GM12878 (cell line): ENCODE measurements around the gene NR2F6. TPM values are rescaled to one million over a fixed set of nuclear protein-coding genes. Genes with fewer than 3 reads are reported as not detected.
A peak's percentile ranks its signal among the peaks of the same experiment; 100 is the strongest.

Experiments
- BCL3 ChIP-seq: IDR thresholded peaks from 2 replicates; pipeline ENCODE4 v1.6.1; 2011; ENCODE audit warnings: borderline replicate concordance, low read depth, mild to moderate bottlenecking, moderate library complexity, low read length; ENCODE audit not compliant: insufficient read depth, poor library complexity, severe bottlenecking
- CBX3 ChIP-seq: fragments of 200-600 bp; sonication (generic); IDR thresholded peaks from 2 replicates; pipeline ENCODE4 v1.6.1; 2016; ENCODE audit warnings: low read depth, borderline replicate concordance
- ELK1 ChIP-seq: IDR thresholded peaks from 2 replicates; pipeline ENCODE4 v1.6.1; 2012; ENCODE audit warnings: low read depth, low read length, improper control_type of control experiment
- MTA2 ChIP-seq: fragments of 450-650 bp; IDR thresholded peaks from 2 replicates; pipeline ENCODE4 v1.6.1; 2016; ENCODE audit warnings: low read depth, mild to moderate bottlenecking, moderate library complexity
- PKNOX1 ChIP-seq: fragments of 450-650 bp; IDR thresholded peaks from 2 replicates; pipeline ENCODE4 v1.6.1; 2016; ENCODE audit warnings: mild to moderate bottlenecking
- RAD51 ChIP-seq: fragments of 450-650 bp; IDR thresholded peaks from 2 replicates; pipeline ENCODE4 v1.6.1; 2016; ENCODE audit warnings: moderate library complexity, mild to moderate bottlenecking, inconsistent platforms
- RELB ChIP-seq: fragments of 450-650 bp; IDR thresholded peaks from 2 replicates; pipeline ENCODE4 v1.6.1; 2017; ENCODE audit warnings: low read depth, mild to moderate bottlenecking, moderate library complexity
- REST ChIP-seq: IDR thresholded peaks from 2 replicates; pipeline ENCODE4 v1.6.1; 2012; ENCODE audit warnings: mild to moderate bottlenecking, low read depth, low read length
- SIN3A ChIP-seq: IDR thresholded peaks from 2 replicates; pipeline ENCODE4 v1.6.1; 2012; ENCODE audit warnings: low read depth, low read length, improper control_type of control experiment
- SMARCA5 ChIP-seq: fragments of 450-650 bp; IDR thresholded peaks from 2 replicates; pipeline ENCODE4 v1.6.1; 2017; ENCODE audit warnings: mild to moderate bottlenecking
- SRF ChIP-seq, 2 experiments: IDR thresholded peaks; 2 replicates each; pipeline ENCODE4 v1.6.1; 2011; ENCODE audit warnings: low read depth in 2 of 2, low read length in 2 of 2, mild to moderate bottlenecking in 1 of 2, moderate library complexity in 1 of 2
- STAT1 ChIP-seq: fragments of 450-650 bp; conservative IDR thresholded peaks from 2 replicates; pipeline ENCODE4 v1.6.1; 2014; ENCODE audit warnings: antibody characterized with exemption, mild to moderate bottlenecking
- TCF3 ChIP-seq: IDR thresholded peaks from 2 replicates; pipeline ENCODE4 v1.6.1; 2012; ENCODE audit warnings: low read depth, mild to moderate bottlenecking, low read length, borderline replicate concordance; ENCODE audit not compliant: insufficient read depth
- ZBED1 ChIP-seq: IDR thresholded peaks from 2 replicates; pipeline ENCODE4 v1.6.1; 2016; ENCODE audit warnings: borderline replicate concordance
- ZNF592 ChIP-seq: fragments of 450-650 bp; IDR thresholded peaks from 2 replicates; pipeline ENCODE4 v1.6.1; 2017; ENCODE audit warnings: mild to moderate bottlenecking, moderate library complexity
- ZZZ3 ChIP-seq: IDR thresholded peaks from 2 replicates; pipeline ENCODE4 v1.6.1; 2011; ENCODE audit warnings: low read depth; ENCODE audit not compliant: control insufficient read depth, insufficient read length
- polyA plus RNA-seq, 11 experiments: library from polyadenylated mRNA; depleted of rRNA in 4 of 11; unstranded in 6 of 11; stranded (reverse) in 5 of 11; fragments of >200 nt; fragmentation: Nextera tagmentation in 4 of 11; fragmentation: Illumina TruSeq in 1 of 11; extraction: Ambion mirVana in 4 of 11; extraction: Trizol in 1 of 11; gene quantifications; 1 replicate in 1 of 11; 2 replicates in 10 of 11; pipeline versions ENCODE4 v1.2.1 to v1.2.3, GENCODE V29; 2011 to 2016; ENCODE audit warnings: inconsistent platforms in 2 of 11, missing spikeins in 2 of 11, low read depth in 1 of 11
- total RNA-seq, 4 experiments: library from RNA; depleted of rRNA in 3 of 4; stranded (reverse); fragments of >200 nt in 3 of 4; fragmentation: Illumina TruSeq in 1 of 4; extraction: Trizol in 1 of 4; gene quantifications; 2 replicates each; pipeline versions ENCODE4 v1.2.1 to v1.2.3, GENCODE V29; 2013 to 2021

Gene NR2F6
- total and polyA plus RNA-seq, 10 of the 15 experiments (the other 5 are each of a cell fraction or from before 2014, with no cell fraction given) = 0.18 to 15.5 (median 6.1) TPM

GRCh38 chr19:17282488-17283125, 36.9 kb upstream of the NR2F6 start (continued):
- no peak for TF ChIP-seq REST
- 0 out of 2 replicates have a peak, but pooled peaks have one; percentile 42 for TF ChIP-seq SIN3A
- TF ChIP-seq BCL3 = no peak
- no peak for TF ChIP-seq RAD51
- no peak for TF ChIP-seq RELB
- TF ChIP-seq ZBED1 = no peak
- TF ChIP-seq MTA2 = no peak
- no peak for TF ChIP-seq ZZZ3
- TF ChIP-seq ELK1 = no peak
- TF ChIP-seq ZNF592 = no peak
- TF ChIP-seq PKNOX1 = no peak
- TF ChIP-seq TCF3 = no peak
- no peak for TF ChIP-seq CBX3
- 0 out of 2 replicates have a peak, but pooled peaks have one; percentile 46 for TF ChIP-seq STAT1
- peak; percentile 92; the same call in 1 of the 2 replicates for TF ChIP-seq SMARCA5
- TF ChIP-seq SRF (IDR thresholded peaks at IDR 0.05; ENCODE audit: low read depth in 2 of 2, low read length in 2 of 2) = no peak
